GM12873 (cell line): ENCODE data around the gene WFDC12.
A peak's percentile ranks its signal among the peaks of the same experiment; 100 is the strongest.

Experiments used
- CTCF ChIP-seq: IDR thresholded peaks from 2 replicates; pipeline ENCODE4 v1.5.1; 2012; ENCODE audit warnings: low read depth, mild to moderate bottlenecking, moderate library complexity, low read length, control low read depth; ENCODE audit not compliant: insufficient read depth; ENCODE audit errors: missing control alignments

Gene WFDC12

GRCh38 chr20:45095805-45096238, 28.4 kb downstream of the WFDC12 start:
- TF ChIP-seq CTCF: peak; percentile 85

GRCh38 chr20:45094864-45095574, 29.2 kb downstream of the WFDC12 start:
- TF ChIP-seq CTCF: no peak

- no peak for TF ChIP-seq CTCF
Measured at GRCh38 chr20:45094201-45094600, 30.1 kb downstream of the WFDC12 start.

- TF ChIP-seq CTCF: no peak
Measured at GRCh38 chr20:45092898-45093297, 31.4 kb downstream of the WFDC12 start.

GRCh38 chr20:45091366-45091765, 32.9 kb downstream of the WFDC12 start:
- TF ChIP-seq CTCF: no peak

- TF ChIP-seq CTCF: no peak
Measured at GRCh38 chr20:45090481-45090880, 33.8 kb downstream of the WFDC12 start.

- TF ChIP-seq CTCF: no peak
Measured at GRCh38 chr20:45088247-45088646, 36.0 kb downstream of the WFDC12 start.
